Activated CD4-positive, alpha-beta memory T cell treated with anti-CD3 and anti-CD28 coated beads, Interleukin-2, amount 10 ng/mL, durations not matched to agents 7 days and 5 days (primary cell): ENCODE data around the gene EPOP. TPM values are rescaled to one million over a fixed set of nuclear protein-coding genes. Genes with fewer than 3 reads are reported as not detected.

Source experiments
- CTCF ChIA-PET: fragments of 350-600 bp; sonication (Branson Sonifier 250); formaldehyde crosslinking; loops from one replicate; lab custom pipeline; 2021; ENCODE audit warnings: antibody characterized with exemption, inconsistent platforms; lab: Charles Lee
- POLR2A ChIA-PET: fragments of 350-600 bp; sonication (Branson Sonifier 250); formaldehyde crosslinking; loops from one replicate; lab custom pipeline; 2021; ENCODE audit warnings: antibody characterized with exemption; lab: Charles Lee
- DNase-seq: peaks from one replicate; pipeline ENCODE4 v3.0.0-alpha.2; 2020
- H3K27ac Mint-ChIP-seq: one replicate; pipeline ENCODE4 v1.8.0; 2021; ENCODE audit warnings: mild to moderate bottlenecking, mixed read lengths
- H3K27me3 Mint-ChIP-seq: one replicate; pipeline ENCODE4 v1.8.0; 2021; ENCODE audit warnings: mixed read lengths
- H3K36me3 Mint-ChIP-seq: one replicate; pipeline ENCODE4 v1.8.0; 2021; ENCODE audit warnings: low read depth, mixed read lengths
- H3K4me1 Mint-ChIP-seq: one replicate; pipeline ENCODE4 v1.8.0; 2021; ENCODE audit warnings: mixed read lengths
- H3K4me3 Mint-ChIP-seq: one replicate; pipeline ENCODE4 v1.8.0; 2021; ENCODE audit warnings: mild to moderate bottlenecking, mixed read lengths
- H3K9me3 Mint-ChIP-seq: one replicate; pipeline ENCODE4 v1.8.0; 2021; ENCODE audit warnings: mixed read lengths
- total RNA-seq, 2 experiments: library from RNA; stranded (reverse); gene quantifications; one replicate each; pipeline ENCODE4 v1.2.3, GENCODE V29; 2021

EPOP gene
- total RNA-seq, 2 experiments from 2014 or later, result 10.2 to 10.3 TPM

GRCh38 chr17:38711792-38712571, 37.2 kb upstream of the EPOP start:
- POLR2A ChIA-PET, result interaction anchor here (2.8 kb wide), 1 partner anchor 16 kb away, joined by 12 read pairs; no protein-coding TSS in a partner anchor
- no peaks in the 10 kb centered on the region for H3K27me3 Mint-ChIP-seq
- H3K9me3 Mint-ChIP-seq, result no peaks in the 10 kb centered on the region
- H3K4me3 Mint-ChIP-seq, result no peak overlapping the region
- peaks cover 75% of the 10 kb centered on the region for H3K36me3 Mint-ChIP-seq
- H3K4me1 Mint-ChIP-seq, result peaks cover 68% of the 10 kb centered on the region
- no peak overlapping the region for H3K27ac Mint-ChIP-seq
- no peak for DNase-seq
- CTCF ChIA-PET, result no interaction called here

GRCh38 chr17:38710985-38711384, 36.2 kb upstream of the EPOP start:
- no peaks in the 10 kb centered on the region for H3K27me3 Mint-ChIP-seq
- ChIA-PET CTCF (interaction anchor here (0.9 to 1.4 kb wide), 3 partner anchors 9 to 34 kb away, joined by 4 to 5 read pairs (median 4); no protein-coding TSS in a partner anchor), POLR2A (interaction anchor here (0.8 to 13.2 kb wide), 4 partner anchors 9 to 25 kb away, joined by 3 to 419 read pairs (median 6); no protein-coding TSS in a partner anchor)
- peaks cover 77% of the 10 kb centered on the region for H3K36me3 Mint-ChIP-seq
- H3K4me3 Mint-ChIP-seq, result no peak overlapping the region
- H3K27ac Mint-ChIP-seq, result no peak overlapping the region
- H3K9me3 Mint-ChIP-seq, result no peaks in the 10 kb centered on the region
- H3K4me1 Mint-ChIP-seq, result peaks cover 73% of the 10 kb centered on the region
- no peak for DNase-seq

GRCh38 chr17:38710604-38710962, 35.8 kb upstream of the EPOP start:
- no peaks in the 10 kb centered on the region for H3K27me3 Mint-ChIP-seq

GRCh38 chr17:38709864-38710603, 35.3 kb upstream of the EPOP start:
- no peak for DNase-seq
- no peak overlapping the region for H3K4me3 Mint-ChIP-seq
- H3K4me1 Mint-ChIP-seq, result peaks cover 68% of the 10 kb centered on the region
- ChIA-PET CTCF (interaction anchor here (0.9 to 1.4 kb wide), 4 partner anchors 10 to 33 kb away, joined by 4 to 5 read pairs (median 4); no protein-coding TSS in a partner anchor), POLR2A (interaction anchor here (0.8 to 13.2 kb wide), 4 partner anchors 8 to 26 kb away, joined by 3 to 419 read pairs (median 6); no protein-coding TSS in a partner anchor)
- no peaks in the 10 kb centered on the region for H3K9me3 Mint-ChIP-seq
- no peaks in the 10 kb centered on the region for H3K27me3 Mint-ChIP-seq
- peak overlapping the region; percentile 40 for H3K27ac Mint-ChIP-seq
- peaks cover 70% of the 10 kb centered on the region for H3K36me3 Mint-ChIP-seq

More at GRCh38 chr17:38710604-38710962, 35.8 kb upstream of the EPOP start:
- Mint-ChIP-seq H3K9me3 (no peaks in the 10 kb centered on the region), H3K27ac (no peak overlapping the region), H3K4me3 (no peak overlapping the region), H3K4me1 (peaks cover 71% of the 10 kb centered on the region), H3K36me3 (peaks cover 76% of the 10 kb centered on the region)
- CTCF ChIA-PET, result interaction anchor here (0.9 to 1.4 kb wide), 3 partner anchors 9 to 34 kb away, joined by 4 to 5 read pairs (median 4); no protein-coding TSS in a partner anchor
- DNase-seq, result no peak
- POLR2A ChIA-PET, result interaction anchor here (0.8 to 13.2 kb wide), 4 partner anchors 9 to 25 kb away, joined by 3 to 419 read pairs (median 6); no protein-coding TSS in a partner anchor

- no peak overlapping the region for H3K4me3 Mint-ChIP-seq
- DNase-seq, result no peak
- H3K27me3 Mint-ChIP-seq, result no peaks in the 10 kb centered on the region
- peaks cover 68% of the 10 kb centered on the region for H3K36me3 Mint-ChIP-seq
- peak overlapping the region; percentile 40 for H3K27ac Mint-ChIP-seq
- H3K4me1 Mint-ChIP-seq, result peaks cover 65% of the 10 kb centered on the region
- CTCF ChIA-PET, result interaction anchor here (1.0 to 1.1 kb wide), 2 partner anchors 18 to 26 kb away, joined by 3 to 4 read pairs; no protein-coding TSS in a partner anchor
- POLR2A ChIA-PET, result interaction anchor here (2.5 to 13.2 kb wide), 3 partner anchors 12 to 27 kb away, joined by 6 to 419 read pairs (median 52); partner anchors contain the start of gene CISD3
- no peaks in the 10 kb centered on the region for H3K9me3 Mint-ChIP-seq
Observed at GRCh38 chr17:38709104-38709820, 34.5 kb upstream of the EPOP start.

- POLR2A ChIA-PET, result interaction anchor here (0.9 to 13.2 kb wide), 3 partner anchors 14 to 31 kb away, joined by 3 to 419 read pairs (median 52); partner anchors contain the start of gene CISD3
- DNase-seq, result no peak
- Mint-ChIP-seq H3K36me3 (peaks cover 68% of the 10 kb centered on the region), H3K27me3 (no peaks in the 10 kb centered on the region), H3K4me1 (peaks cover 59% of the 10 kb centered on the region), H3K4me3 (peak overlapping the region; percentile 87), H3K9me3 (no peaks in the 10 kb centered on the region), H3K27ac (peak overlapping the region; percentile 94)
- CTCF ChIA-PET, result interaction anchor here (1.0 to 1.5 kb wide), 3 partner anchors 20 to 30 kb away, joined by 3 to 5 read pairs (median 3); no protein-coding TSS in a partner anchor
Observed at GRCh38 chr17:38707678-38708351, 33.1 kb upstream of the EPOP start.

GRCh38 chr17:38706505-38707216, 31.9 kb upstream of the EPOP start:
- H3K36me3 Mint-ChIP-seq, result peaks cover 66% of the 10 kb centered on the region
- POLR2A ChIA-PET, result interaction anchor here (0.7 to 13.2 kb wide), 9 partner anchors 10 to 163 kb away, joined by 3 to 419 read pairs (median 11); partner anchors contain the start of genes CISD3, EPOP, LASP1 and PSMB3
- H3K27me3 Mint-ChIP-seq, result no peaks in the 10 kb centered on the region
- peaks cover 53% of the 10 kb centered on the region for H3K4me1 Mint-ChIP-seq
- CTCF ChIA-PET, result interaction anchor here (0.6 to 1.9 kb wide), 9 partner anchors 10 to 157 kb away, joined by 3 to 17 read pairs (median 5); partner anchors contain the start of gene EPOP
- DNase-seq, result peak; percentile 29
- H3K27ac Mint-ChIP-seq, result peak overlapping the region; percentile 94
- peak overlapping the region; percentile 87 for H3K4me3 Mint-ChIP-seq
- H3K9me3 Mint-ChIP-seq, result no peaks in the 10 kb centered on the region

GRCh38 chr17:38705803-38706504, 31.2 kb upstream of the EPOP start:
- H3K27me3 Mint-ChIP-seq, result no peaks in the 10 kb centered on the region
- POLR2A ChIA-PET, result interaction anchor here (1.0 to 13.2 kb wide), 12 partner anchors 9 to 448 kb away, joined by 3 to 419 read pairs (median 10); partner anchors contain the start of genes CISD3, EPOP, PSMB3 and RPL23
- H3K27ac Mint-ChIP-seq, result peak overlapping the region; percentile 94
- CTCF ChIA-PET, result interaction anchor here (0.6 to 1.9 kb wide), 9 partner anchors 9 to 157 kb away, joined by 3 to 17 read pairs (median 7); partner anchors contain the start of gene EPOP
- peak; percentile 27 for DNase-seq
- peaks cover 59% of the 10 kb centered on the region for H3K36me3 Mint-ChIP-seq
- H3K4me1 Mint-ChIP-seq, result peaks cover 53% of the 10 kb centered on the region
- no peaks in the 10 kb centered on the region for H3K9me3 Mint-ChIP-seq
- H3K4me3 Mint-ChIP-seq, result peak overlapping the region; percentile 87

GRCh38 chr17:38705523-38705802, 30.7 kb upstream of the EPOP start:
- Mint-ChIP-seq H3K27ac (peak overlapping the region; percentile 64), H3K4me1 (peaks cover 53% of the 10 kb centered on the region), H3K36me3 (peaks cover 54% of the 10 kb centered on the region), H3K9me3 (no peaks in the 10 kb centered on the region), H3K4me3 (peak overlapping the region; percentile 87), H3K27me3 (no peaks in the 10 kb centered on the region)
- ChIA-PET POLR2A (interaction anchor here (0.7 to 13.2 kb wide), 16 partner anchors 8 to 448 kb away, joined by 3 to 419 read pairs (median 5); partner anchors contain the start of genes CISD3, EPOP, PSMB3 and RPL23), CTCF (interaction anchor here (1.2 to 2.3 kb wide), 6 partner anchors 8 to 30 kb away, joined by 4 to 17 read pairs (median 7); no protein-coding TSS in a partner anchor)
- DNase-seq, result no peak
